ENCODE results near the gene GSK3A. TPM values are rescaled to one million over a fixed set of nuclear protein-coding genes. Genes with fewer than 3 reads are reported as not detected.

The GSK3A gene
- total and polyA plus RNA-seq, 2 of the 4 experiments (the other 2 are of a cell fraction): 8.1 to 43.3 TPM

DNA sequence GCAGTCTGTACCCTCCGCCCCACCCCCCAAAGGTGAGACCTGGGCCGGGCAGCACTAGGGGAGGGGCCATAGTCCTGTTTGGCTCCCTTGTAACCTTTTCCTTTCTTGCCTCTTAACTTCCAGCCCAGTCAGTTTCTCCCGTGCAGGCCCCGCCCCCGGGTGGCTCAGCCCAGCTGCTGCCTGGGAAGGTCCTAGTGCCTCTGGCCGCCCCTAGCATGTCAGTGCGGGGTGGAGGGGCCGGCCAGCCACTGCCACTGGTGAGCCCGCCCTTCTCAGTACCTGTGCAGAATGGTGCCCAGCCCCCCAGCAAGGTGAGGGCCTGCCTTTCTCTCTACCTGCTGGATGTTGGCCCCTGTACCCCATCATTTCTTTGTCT lies 49.0 kb upstream of the GSK3A start:
- TF ChIP-seq MXI1 (IDR thresholded peaks at IDR 0.05; ENCODE audit: borderline replicate concordance, low read depth, low read length) (no peak), SMC3 (IDR thresholded peaks at IDR 0.05; ENCODE audit: low read depth, low read length) (no peak), CEBPB (IDR thresholded peaks at IDR 0.05; ENCODE audit: low read depth, low read length) (no peak), POLR2A (IDR thresholded peaks at IDR 0.05; ENCODE audit: low read depth, low read length) (no peak), FOS (IDR thresholded peaks at IDR 0.05; ENCODE audit: low read depth, low read length) (no peak)
- TF ChIP-seq, protein P1, sequence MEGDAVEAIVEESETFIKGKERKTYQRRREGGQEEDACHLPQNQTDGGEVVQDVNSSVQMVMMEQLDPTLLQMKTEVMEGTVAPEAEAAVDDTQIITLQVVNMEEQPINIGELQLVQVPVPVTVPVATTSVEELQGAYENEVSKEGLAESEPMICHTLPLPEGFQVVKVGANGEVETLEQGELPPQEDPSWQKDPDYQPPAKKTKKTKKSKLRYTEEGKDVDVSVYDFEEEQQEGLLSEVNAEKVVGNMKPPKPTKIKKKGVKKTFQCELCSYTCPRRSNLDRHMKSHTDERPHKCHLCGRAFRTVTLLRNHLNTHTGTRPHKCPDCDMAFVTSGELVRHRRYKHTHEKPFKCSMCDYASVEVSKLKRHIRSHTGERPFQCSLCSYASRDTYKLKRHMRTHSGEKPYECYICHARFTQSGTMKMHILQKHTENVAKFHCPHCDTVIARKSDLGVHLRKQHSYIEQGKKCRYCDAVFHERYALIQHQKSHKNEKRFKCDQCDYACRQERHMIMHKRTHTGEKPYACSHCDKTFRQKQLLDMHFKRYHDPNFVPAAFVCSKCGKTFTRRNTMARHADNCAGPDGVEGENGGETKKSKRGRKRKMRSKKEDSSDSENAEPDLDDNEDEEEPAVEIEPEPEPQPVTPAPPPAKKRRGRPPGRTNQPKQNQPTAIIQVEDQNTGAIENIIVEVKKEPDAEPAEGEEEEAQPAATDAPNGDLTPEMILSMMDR (conservative IDR thresholded peaks at IDR 0.05; ENCODE audit: low read depth, low read length): no peak
- H3K9me3 ChIP-seq (ENCODE audit: control insufficient read depth, insufficient read depth, low read length): no peaks in the 10 kb centered on the region
- ATAC-seq (ENCODE audit: low read depth): no peak
- H4K20me1 ChIP-seq (ENCODE audit: insufficient read depth, low read length): peaks cover 14% of the 10 kb centered on the region
- no peak overlapping the region for H2BK120ac ChIP-seq (ENCODE audit: low read depth, low read length)
- no peak overlapping the region for H3K4ac ChIP-seq (ENCODE audit: low read depth, low read length)
- no peak overlapping the region for H3K27ac ChIP-seq (ENCODE audit: insufficient read depth, low read length)
- H3K4me1 ChIP-seq (ENCODE audit: control insufficient read depth, insufficient read depth, low read length): 0 out of 2 replicates have a peak, but pooled peaks cover 2% of the 10 kb centered on the region
- H2BK15ac ChIP-seq (ENCODE audit: low read depth, low read length): no peak overlapping the region
- no peak overlapping the region for H3K18ac ChIP-seq (ENCODE audit: low read depth, low read length)
- H3K9me1 ChIP-seq (ENCODE audit: insufficient read depth, low read length): no peaks in the 10 kb centered on the region
- H3K36me3 ChIP-seq (ENCODE audit: control insufficient read depth, insufficient read depth, low read length): peaks cover 78% of the 10 kb centered on the region
- no peak overlapping the region for H3K4me3 ChIP-seq (ENCODE audit: insufficient read depth, low read depth, low read length)
- H2AFZ ChIP-seq (replicated peaks; ENCODE audit: low read length, poor library complexity): peak overlapping the region; percentile 58
- H2BK5ac ChIP-seq (ENCODE audit: low read depth, low read length, poor library complexity, severe bottlenecking): no peak overlapping the region
- H3K27me3 ChIP-seq (ENCODE audit: control insufficient read depth, insufficient read depth, low read length): no peaks in the 10 kb centered on the region
- H3K79me1 ChIP-seq (ENCODE audit: low read depth in 1 of 2, low read length in 2 of 2): peaks cover 9 to 19% of the 10 kb centered on the region in 2 experiments
- dilution Hi-C loops (cut with HindIII; ENCODE audit: low sequenced_read_pairs, unreplicated experiment) (no loop called here), in situ Hi-C loops (cut with MboI; ENCODE audit: low sequenced_read_pairs) (no loop called here), intact Hi-C loops (cut with micrococcal nuclease) (no loop called here)
- H3K56ac ChIP-seq (ENCODE audit: extremely low read depth, insufficient read depth, low read length): no peak overlapping the region
- CTCF ChIA-PET: no interaction called here
- no peak overlapping the region for H4K91ac ChIP-seq (ENCODE audit: insufficient read depth, low read depth, low read length)
- WGBS, 2 experiments (ENCODE audit: extremely low coverage in 2 of 2, insufficient read length in 1 of 2): 45% methylated on average over 6 of the region's 9 CpGs; no CpG with 5 or more reads in 1 of the 2 experiments
- no peak overlapping the region for H2AK5ac ChIP-seq (ENCODE audit: low read depth, low read length)
- POLR2A ChIA-PET (ENCODE audit: unreplicated experiment): no interaction called here
- DNase-seq: no peak
- no peak overlapping the region for H4K5ac ChIP-seq (ENCODE audit: low read depth, low read length)
- H3K23ac ChIP-seq (ENCODE audit: low read depth, low read length): no peak overlapping the region
- no peak overlapping the region for H3K14ac ChIP-seq (replicated peaks; ENCODE audit: low read depth, low read length)
- no peak overlapping the region for H3K9ac ChIP-seq (ENCODE audit: low read depth, low read length)
- H4K8ac ChIP-seq (ENCODE audit: low read depth in 2 of 2, low read length in 2 of 2): no peak overlapping the region
- BruUV-seq (replicated peaks): no TSS peak
- H3K4me2 ChIP-seq (ENCODE audit: low read depth, low read length): no peak overlapping the region
- H2BK20ac ChIP-seq (ENCODE audit: low read depth, low read length): no peak overlapping the region
- peak overlapping the region; percentile 7 for H2AK9ac ChIP-seq (replicated peaks; ENCODE audit: low read depth, low read length, poor library complexity)

Data from IMR-90 (cell line).